GM23248 (cell line): ENCODE data around the gene ZMIZ1. TPM values are rescaled to one million over a fixed set of nuclear protein-coding genes. Genes with fewer than 3 reads are reported as not detected.
A peak's percentile ranks its signal among the peaks of the same experiment; 100 is the strongest.

Experiments
- DNase-seq: peaks from one replicate; pipeline ENCODE4 v3.0.0-alpha.2; 2015
- H2AFZ ChIP-seq: fragments of 200-600 bp; sonication (generic); 2 replicates; pipeline ENCODE4 v1.6.1; 2016; ENCODE audit warnings: antibody characterized with exemption
- H3F3A ChIP-seq: fragments of 200-600 bp; sonication (generic); 2 replicates; pipeline ENCODE4 v1.6.1; 2016; ENCODE audit warnings: mild to moderate bottlenecking, antibody characterized with exemption, mixed run types; ENCODE audit not compliant: insufficient read depth
- H3K27ac ChIP-seq: fragments of 200-600 bp; sonication (generic); 2 replicates; pipeline ENCODE4 v1.5.1; 2016; ENCODE audit warnings: mild to moderate bottlenecking
- H3K27me3 ChIP-seq: fragments of 200-600 bp; sonication (generic); replicated peaks from 2 replicates; pipeline ENCODE4 v1.6.1; 2016; ENCODE audit warnings: mild to moderate bottlenecking; ENCODE audit not compliant: insufficient read depth
- H3K36me3 ChIP-seq: fragments of 200-600 bp; sonication (generic); 2 replicates; pipeline ENCODE4 v1.6.1; 2016; ENCODE audit warnings: low read depth, mild to moderate bottlenecking
- H3K4me1 ChIP-seq: fragments of 200-600 bp; sonication (generic); 2 replicates; pipeline ENCODE4 v1.6.1; 2016; ENCODE audit warnings: mild to moderate bottlenecking; ENCODE audit not compliant: insufficient read depth
- H3K4me2 ChIP-seq: fragments of 200-600 bp; sonication (generic); one replicate; pipeline ENCODE4 v1.6.1; 2016; ENCODE audit warnings: mild to moderate bottlenecking; ENCODE audit not compliant: unreplicated experiment
- H3K4me3 ChIP-seq: fragments of 200-600 bp; sonication (generic); 2 replicates; pipeline ENCODE4 v1.5.1; 2016; ENCODE audit warnings: mild to moderate bottlenecking
- H3K79me2 ChIP-seq: fragments of 200-600 bp; sonication (generic); 2 replicates; pipeline ENCODE4 v1.6.1; 2016; ENCODE audit warnings: mild to moderate bottlenecking; ENCODE audit not compliant: insufficient read depth
- H3K9ac ChIP-seq: fragments of 200-600 bp; sonication (generic); 2 replicates; pipeline ENCODE4 v1.6.1; 2016; ENCODE audit warnings: mild to moderate bottlenecking
- H3K9me2 ChIP-seq: fragments of 200-600 bp; sonication (generic); 2 replicates; pipeline ENCODE4 v1.6.1; 2016; ENCODE audit warnings: mixed run types, mild to moderate bottlenecking, moderate library complexity; ENCODE audit not compliant: insufficient read depth
- H3K9me3 ChIP-seq: fragments of 200-600 bp; sonication (generic); one replicate; pipeline ENCODE4 v1.6.1; 2017; ENCODE audit warnings: low read depth
- H4K20me1 ChIP-seq: fragments of 200-600 bp; sonication (generic); 2 replicates; pipeline ENCODE4 v1.6.0; 2016; ENCODE audit not compliant: insufficient read depth
- EZH2 ChIP-seq: fragments of 200-600 bp; sonication (generic); IDR thresholded peaks from 2 replicates; pipeline ENCODE4 v1.6.1; 2018; ENCODE audit warnings: antibody characterized with exemption, mild to moderate bottlenecking; ENCODE audit not compliant: insufficient read depth, poor library complexity, severe bottlenecking
- EZH2phosphoT487 ChIP-seq: fragments of 200-600 bp; sonication (generic); IDR thresholded peaks from 2 replicates; pipeline ENCODE4 v1.6.1; 2018; ENCODE audit warnings: antibody characterized with exemption, moderate library complexity, mild to moderate bottlenecking, low read depth; ENCODE audit not compliant: insufficient read depth
- WGBS, 2 experiments: methylation state at CpG; one replicate each; pipeline ENCODE4 v1.1.6; 2015 to 2017; ENCODE audit warnings: low lambda C conversion rate in 2 of 2, low coverage in 1 of 2; ENCODE audit errors: missing lambda C conversion rate in 2 of 2; 5-methylcytosine and 5-hydroxymethylcytosine counted together
- in situ Hi-C: fragments of 300-500 bp; cut with MboI; formaldehyde crosslinking; loops from 2 replicates; pipeline ENCODE4 v1.15.0; 2020
- polyA plus RNA-seq: library from polyadenylated mRNA; unstranded; fragments of >200 nt; fragmentation: Nextera tagmentation; extraction: Ambion mirVana; gene quantifications from 2 replicates; pipeline ENCODE4 v1.2.1, GENCODE V29; 2016
- total RNA-seq: library from RNA; depleted of rRNA; stranded (reverse); fragments of >200 nt; shearing (Covaris generic); gene quantifications from 2 replicates; pipeline ENCODE4 v1.2.3, GENCODE V29; 2014

The ZMIZ1 gene
- total and polyA plus RNA-seq, 2 experiments from 2014 or later = 21.9 to 28.4 TPM

GRCh38 chr10:79293841-79294581, 225.2 kb downstream of the ZMIZ1 start:
- Histone ChIP-seq H2AFZ (no peak overlapping the region), H3K4me3 (no peak overlapping the region), H3K9ac (no peak overlapping the region), H3K9me2 (no peaks in the 10 kb centered on the region), H3K9me3 (no peaks in the 10 kb centered on the region), H4K20me1 (no peaks in the 10 kb centered on the region), H3K4me1 (peaks cover 16% of the 10 kb centered on the region), H3K27ac (peak overlapping the region; percentile 60), H3K79me2 (peaks cover 38% of the 10 kb centered on the region), H3K36me3 (peaks cover 26% of the 10 kb centered on the region), H3K4me2 (no peak overlapping the region), H3K27me3 (no peaks in the 10 kb centered on the region), H3F3A (peaks cover 32% of the 10 kb centered on the region)
- no peak for TF ChIP-seq EZH2phosphoT487
- no peak for TF ChIP-seq EZH2
- peak; percentile 88 for DNase-seq
- WGBS, 2 experiments = 78 to 88% methylated on average over 11 of the region's 11 CpGs
- in situ Hi-C loops = no loop called here

DNA sequence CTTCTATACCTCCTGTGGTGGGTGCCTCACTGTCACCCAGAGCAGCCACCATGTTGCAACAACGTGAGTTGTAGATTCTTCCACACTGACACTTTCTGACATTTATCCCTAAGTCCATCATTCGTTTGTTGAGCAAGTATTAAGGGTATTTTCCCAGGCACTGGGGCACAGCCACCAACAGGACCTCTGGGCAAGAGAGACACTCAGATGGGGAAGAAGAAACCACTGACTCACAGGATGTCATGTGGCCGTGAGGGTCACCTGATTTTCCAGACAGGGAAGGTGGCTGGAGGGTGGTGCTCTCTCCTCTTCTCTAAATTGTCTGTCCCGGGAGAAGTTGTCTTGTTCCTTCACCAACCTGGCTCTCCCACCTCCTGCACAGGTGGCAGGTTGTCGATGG, 226.8 kb downstream of the ZMIZ1 start:
- no peaks in the 10 kb centered on the region for H3K9me2 ChIP-seq
- peaks cover 30% of the 10 kb centered on the region for H3K4me1 ChIP-seq
- DNase-seq = no peak
- no peak overlapping the region for H3K4me2 ChIP-seq
- H4K20me1 ChIP-seq = no peaks in the 10 kb centered on the region
- peaks cover 27% of the 10 kb centered on the region for H3K79me2 ChIP-seq
- peaks cover 44% of the 10 kb centered on the region for H3F3A ChIP-seq
- H3K27ac ChIP-seq = no peak overlapping the region
- H3K27me3 ChIP-seq = no peaks in the 10 kb centered on the region
- no peak overlapping the region for H3K4me3 ChIP-seq
- peaks cover 26% of the 10 kb centered on the region for H3K36me3 ChIP-seq
- H3K9ac ChIP-seq = no peak overlapping the region
- TF ChIP-seq EZH2 (no peak), EZH2phosphoT487 (no peak)
- in situ Hi-C loops = no loop called here
- no peak overlapping the region for H2AFZ ChIP-seq
- no peaks in the 10 kb centered on the region for H3K9me3 ChIP-seq
- WGBS, 2 experiments = 82 to 86% methylated on average over 5 of the region's 5 CpGs

DNA sequence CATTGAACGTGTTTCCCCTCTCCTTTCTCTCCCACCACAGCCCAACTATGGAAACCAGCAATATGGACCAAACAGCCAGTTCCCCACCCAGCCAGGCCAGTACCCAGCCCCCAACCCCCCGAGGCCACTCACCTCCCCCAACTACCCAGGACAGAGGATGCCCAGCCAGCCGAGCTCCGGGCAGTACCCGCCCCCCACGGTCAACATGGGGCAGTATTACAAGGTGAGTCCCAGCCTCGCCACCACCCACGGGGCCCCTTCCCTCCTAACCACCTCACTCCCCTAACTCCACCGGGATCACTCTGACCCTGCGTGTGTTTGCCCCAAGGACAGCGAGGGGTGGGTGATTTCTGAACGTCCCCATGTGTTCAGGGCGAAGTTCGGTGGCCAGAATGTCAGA, 227.7 kb downstream of the ZMIZ1 start:
- no peaks in the 10 kb centered on the region for H3K27me3 ChIP-seq
- H3K27ac ChIP-seq = no peak overlapping the region
- H3K9me3 ChIP-seq = no peaks in the 10 kb centered on the region
- TF ChIP-seq EZH2phosphoT487 (no peak), EZH2 (no peak)
- WGBS, 2 experiments = 95 to 97% methylated on average over 12 to 14 of the region's 14 CpGs
- peaks cover 30% of the 10 kb centered on the region for H3K4me1 ChIP-seq
- no peak for DNase-seq
- no peak overlapping the region for H3K4me3 ChIP-seq
- in situ Hi-C loops = no loop called here
- H3K4me2 ChIP-seq = no peak overlapping the region
- no peak overlapping the region for H2AFZ ChIP-seq
- H3K9me2 ChIP-seq = no peaks in the 10 kb centered on the region
- H3K36me3 ChIP-seq = peaks cover 25% of the 10 kb centered on the region
- no peak overlapping the region for H3K9ac ChIP-seq
- H3F3A ChIP-seq = peaks cover 49% of the 10 kb centered on the region
- no peaks in the 10 kb centered on the region for H4K20me1 ChIP-seq
- H3K79me2 ChIP-seq = peaks cover 27% of the 10 kb centered on the region

DNA sequence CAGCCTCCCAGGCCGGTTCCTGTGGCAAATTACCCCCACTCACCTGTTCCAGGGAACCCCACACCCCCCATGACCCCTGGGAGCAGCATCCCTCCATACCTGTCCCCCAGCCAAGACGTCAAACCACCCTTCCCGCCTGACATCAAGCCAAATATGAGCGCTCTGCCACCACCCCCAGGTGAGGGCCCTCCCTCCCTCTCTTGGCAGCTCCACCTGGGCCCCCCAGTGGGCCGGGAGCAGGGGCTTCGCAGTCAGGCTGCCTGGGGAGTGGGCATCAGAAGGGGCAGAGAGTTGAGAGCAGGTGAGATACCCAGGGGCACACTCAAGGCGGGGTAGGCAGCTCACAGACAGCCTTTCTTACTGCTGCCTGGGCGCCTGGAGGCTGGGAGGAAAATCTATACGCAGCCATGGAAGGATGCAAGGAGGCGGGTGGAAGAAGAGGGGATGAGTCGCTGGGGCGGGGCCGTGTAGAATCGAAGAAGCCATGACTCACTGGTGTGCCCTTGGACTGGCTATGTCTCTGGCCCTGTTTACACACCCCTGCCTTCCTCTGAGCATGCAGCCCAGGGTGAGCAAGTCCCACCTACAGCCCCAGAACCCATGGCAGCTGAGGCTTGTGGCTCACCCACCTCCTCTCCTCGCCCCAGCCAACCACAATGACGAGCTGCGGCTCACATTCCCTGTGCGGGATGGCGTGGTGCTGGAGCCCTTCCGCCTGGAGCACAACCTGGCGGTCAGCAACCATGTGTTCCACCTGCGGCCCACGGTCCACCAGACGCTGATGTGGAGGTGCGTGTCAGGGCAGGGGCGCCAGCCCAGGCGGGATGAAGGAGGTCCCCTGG, 229.9 kb downstream of the ZMIZ1 start:
- Histone ChIP-seq H3K4me3 (no peak overlapping the region), H3K4me2 (peak overlapping the region; percentile 58), H3K27ac (peak overlapping the region; percentile 98), H3K9me2 (no peaks in the 10 kb centered on the region), H3K9me3 (no peaks in the 10 kb centered on the region), H2AFZ (no peak overlapping the region), H3K9ac (peak overlapping the region; percentile 80), H3F3A (peaks cover 53% of the 10 kb centered on the region), H3K79me2 (peaks cover 27% of the 10 kb centered on the region), H4K20me1 (no peaks in the 10 kb centered on the region), H3K27me3 (no peaks in the 10 kb centered on the region), H3K4me1 (peaks cover 30% of the 10 kb centered on the region), H3K36me3 (peaks cover 30% of the 10 kb centered on the region)
- in situ Hi-C loops = no loop called here
- WGBS, 2 experiments = 42 to 51% methylated on average over 23 to 25 of the region's 27 CpGs
- peak; percentile 100 for DNase-seq
- TF ChIP-seq EZH2 (no peak), EZH2phosphoT487 (no peak)
